Activated CD4-positive, alpha-beta T cell treated with anti-CD3 and anti-CD28 coated beads for 4 hours (primary cell): ENCODE data around the gene ZNF224.

Experiments
- DNase-seq, 2 donors: peaks; one replicate each; pipeline ENCODE4 v3.0.0-alpha.2; 2020

The ZNF224 gene

GRCh38 chr19:44141191-44142058 lies 47.3 kb downstream of the ZNF224 start, which contains the start of gene ZNF234:
TSS of gene ZNF234 (plus strand) at chr19:44141554. CDS start at chr19:44144633, 3,079 bp downstream.
- DNase-seq: peak; percentile 75 to 79

- no peak for DNase-seq
Observed at GRCh38 chr19:44142059-44142433, 47.9 kb downstream of the ZNF224 start.

- no peak for DNase-seq
Observed at GRCh38 chr19:44149776-44150175, 55.6 kb downstream of the ZNF224 start.

- no peak for DNase-seq
Observed at GRCh38 chr19:44151491-44151890, 57.3 kb downstream of the ZNF224 start.

GRCh38 chr19:44156475-44156874 lies 62.3 kb downstream of the ZNF224 start:
- no peak for DNase-seq
